ENCODE measurements around the gene HSBP1L1. TPM values are rescaled to one million over a fixed set of nuclear protein-coding genes. Genes with fewer than 3 reads are reported as not detected.
A peak's percentile ranks its signal among the peaks of the same experiment; 100 is the strongest.

The HSBP1L1 gene
- total and polyA plus RNA-seq, 2 of the 13 experiments (the other 11 are each of a cell fraction or from before 2014, with no cell fraction given): 22.6 to 45.1 TPM

DNA sequence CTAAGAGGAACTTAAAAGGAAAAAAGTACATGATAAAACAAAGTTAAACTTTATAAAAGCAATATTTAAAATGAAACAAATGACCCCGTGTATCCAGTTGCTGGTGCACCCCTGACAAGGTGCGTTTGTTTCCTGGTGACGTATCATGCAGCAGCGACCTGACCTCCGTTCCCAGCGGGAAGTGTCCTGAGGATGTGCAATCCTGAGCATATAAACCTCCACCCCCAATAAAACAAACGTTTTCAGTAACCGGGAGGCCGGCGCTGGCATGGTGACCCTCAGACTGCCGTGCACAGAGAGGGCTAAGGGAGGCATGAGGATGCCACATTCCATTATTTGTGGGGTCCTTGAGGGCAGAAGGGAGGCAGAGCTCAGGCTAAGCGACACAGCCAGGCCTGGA is 27.8 kb upstream of the HSBP1L1 start (continued):
- TF ChIP-seq ZNF547 (CRISPR knock-in tag; IDR thresholded peaks at IDR 0.05) (no peak), TRIM24 (CRISPR knock-in tag; IDR thresholded peaks at IDR 0.05) (no peak), MEIS1 (CRISPR knock-in tag; IDR thresholded peaks at IDR 0.05; ENCODE audit: borderline replicate concordance) (no peak), ZNF772 (CRISPR knock-in tag; IDR thresholded peaks at IDR 0.05) (no peak), SRSF4 (IDR thresholded peaks at IDR 0.05; ENCODE audit: low read depth, low read length, poor library complexity, severe bottlenecking) (no peak), ZKSCAN1 (IDR thresholded peaks at IDR 0.05; ENCODE audit: low read length) (no peak)
- TF ChIP-seq, protein P1, sequence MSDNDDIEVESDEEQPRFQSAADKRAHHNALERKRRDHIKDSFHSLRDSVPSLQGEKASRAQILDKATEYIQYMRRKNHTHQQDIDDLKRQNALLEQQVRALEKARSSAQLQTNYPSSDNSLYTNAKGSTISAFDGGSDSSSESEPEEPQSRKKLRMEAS (IDR thresholded peaks at IDR 0.05): no peak; the same call in 1 of the 2 replicates

DNA sequence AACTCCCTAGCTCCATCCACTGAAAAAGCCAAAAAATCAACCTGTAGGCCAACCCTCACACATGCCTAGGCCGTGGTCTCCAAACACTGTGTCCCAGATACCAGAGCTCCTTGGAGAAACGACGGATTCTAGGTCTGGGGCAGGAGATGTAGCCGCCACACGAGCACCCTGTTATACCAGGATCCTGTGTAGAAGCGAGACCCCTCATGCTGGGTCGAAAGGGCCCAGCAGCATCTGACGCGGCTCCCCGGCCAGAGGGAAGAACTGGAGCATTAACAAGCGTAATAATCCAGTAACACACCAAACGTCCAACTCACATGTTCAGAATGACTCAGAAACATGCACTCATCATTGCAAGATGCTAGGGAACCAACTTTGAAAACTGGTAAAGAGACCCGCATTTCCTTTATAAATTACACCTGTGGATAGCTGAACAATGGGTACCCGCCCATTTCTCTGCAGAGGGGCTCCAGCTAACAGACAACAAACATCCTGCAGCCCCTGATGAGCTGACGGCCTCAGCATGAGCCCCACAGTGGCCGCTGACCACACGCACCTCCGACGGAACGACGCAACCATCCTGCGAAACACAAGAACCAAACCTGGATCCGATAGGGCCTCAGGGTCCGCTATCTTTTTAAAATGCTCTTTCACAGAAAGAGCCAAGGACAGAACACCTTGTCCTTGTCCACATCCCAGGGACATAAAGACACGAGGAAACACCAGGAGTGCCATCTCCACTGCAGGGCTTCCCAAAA is 27.2 kb upstream of the HSBP1L1 start:
- H3K9ac ChIP-seq (ENCODE audit: insufficient read depth, low read depth, low read length): no peak overlapping the region
- FAIRE-seq (no peak), ATAC-seq (no peak), DNase-seq (ENCODE audit: low spot score) (no peak)
- intact Hi-C loops (cut with micrococcal nuclease; ENCODE audit: unreplicated experiment): no loop called here
- H2AFZ ChIP-seq (ENCODE audit: low read length): no peak overlapping the region
- CTCF ChIA-PET (ENCODE audit: low intra/inter-chr PET ratio, low total read pairs): no interaction called here
- in situ Hi-C loops (cut with HindIII; ENCODE audit: extremely low pct_ligation_motif_present, low pct_unique_long_range_greater_than_20kb): loop anchor here (10.0 kb wide), 1 partner anchor 168 kb away; the partner anchor contains the start of gene ADNP2
- H4K20me1 ChIP-seq (ENCODE audit: insufficient read depth, low read length): peaks cover 15% of the 10 kb centered on the region; the same call in 1 of the 2 replicates
- H3K9me3 ChIP-seq (ENCODE audit: low read length): peaks cover 6% of the 10 kb centered on the region; the same call in 1 of the 2 replicates
- TF ChIP-seq, protein P2, sequence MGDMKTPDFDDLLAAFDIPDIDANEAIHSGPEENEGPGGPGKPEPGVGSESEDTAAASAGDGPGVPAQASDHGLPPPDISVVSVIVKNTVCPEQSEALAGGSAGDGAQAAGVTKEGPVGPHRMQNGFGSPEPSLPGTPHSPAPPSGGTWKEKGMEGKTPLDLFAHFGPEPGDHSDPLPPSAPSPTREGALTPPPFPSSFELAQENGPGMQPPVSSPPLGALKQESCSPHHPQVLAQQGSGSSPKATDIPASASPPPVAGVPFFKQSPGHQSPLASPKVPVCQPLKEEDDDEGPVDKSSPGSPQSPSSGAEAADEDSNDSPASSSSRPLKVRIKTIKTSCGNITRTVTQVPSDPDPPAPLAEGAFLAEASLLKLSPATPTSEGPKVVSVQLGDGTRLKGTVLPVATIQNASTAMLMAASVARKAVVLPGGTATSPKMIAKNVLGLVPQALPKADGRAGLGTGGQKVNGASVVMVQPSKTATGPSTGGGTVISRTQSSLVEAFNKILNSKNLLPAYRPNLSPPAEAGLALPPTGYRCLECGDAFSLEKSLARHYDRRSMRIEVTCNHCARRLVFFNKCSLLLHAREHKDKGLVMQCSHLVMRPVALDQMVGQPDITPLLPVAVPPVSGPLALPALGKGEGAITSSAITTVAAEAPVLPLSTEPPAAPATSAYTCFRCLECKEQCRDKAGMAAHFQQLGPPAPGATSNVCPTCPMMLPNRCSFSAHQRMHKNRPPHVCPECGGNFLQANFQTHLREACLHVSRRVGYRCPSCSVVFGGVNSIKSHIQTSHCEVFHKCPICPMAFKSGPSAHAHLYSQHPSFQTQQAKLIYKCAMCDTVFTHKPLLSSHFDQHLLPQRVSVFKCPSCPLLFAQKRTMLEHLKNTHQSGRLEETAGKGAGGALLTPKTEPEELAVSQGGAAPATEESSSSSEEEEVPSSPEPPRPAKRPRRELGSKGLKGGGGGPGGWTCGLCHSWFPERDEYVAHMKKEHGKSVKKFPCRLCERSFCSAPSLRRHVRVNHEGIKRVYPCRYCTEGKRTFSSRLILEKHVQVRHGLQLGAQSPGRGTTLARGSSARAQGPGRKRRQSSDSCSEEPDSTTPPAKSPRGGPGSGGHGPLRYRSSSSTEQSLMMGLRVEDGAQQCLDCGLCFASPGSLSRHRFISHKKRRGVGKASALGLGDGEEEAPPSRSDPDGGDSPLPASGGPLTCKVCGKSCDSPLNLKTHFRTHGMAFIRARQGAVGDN (CRISPR knock-in tag; IDR thresholded peaks at IDR 0.05): peak; percentile 56
- TF ChIP-seq ZNF484 (CRISPR knock-in tag; IDR thresholded peaks at IDR 0.05; ENCODE audit: borderline replicate concordance, low read depth): no peak
- peak; percentile 39; the same call in 1 of the 2 replicates for TF ChIP-seq ZBTB38 (CRISPR knock-in tag; IDR thresholded peaks at IDR 0.05)
- H3K36me3 ChIP-seq (replicated peaks in 1 of 2; ENCODE audit: control insufficient read depth in 1 of 2, insufficient read depth in 2 of 2, low read length in 2 of 2): peaks cover 6 to 22% of the 10 kb centered on the region in 2 experiments; a peak in 4 of 5 replicates
- 95% methylated on average over 24 of the region's 25 CpGs for WGBS (ENCODE audit: low lambda C conversion rate)
- no TSS peak for BruUV-seq (replicated peaks)
- POLR2A ChIA-PET: interaction anchor here (0.8 to 1.3 kb wide), 3 partner anchors 9 to 24 kb away, joined by 3 to 6 read pairs (median 4); no protein-coding TSS in a partner anchor
- H3K27me3 ChIP-seq (ENCODE audit: control insufficient read depth in 1 of 2, insufficient read depth in 2 of 2, low read length in 2 of 2): no peaks in the 10 kb centered on the region
- H3K27ac ChIP-seq (ENCODE audit: extremely low read length, insufficient read depth, low read length): peak overlapping the region; percentile 88
- peaks cover 78% of the 10 kb centered on the region for H3K4me1 ChIP-seq (ENCODE audit: insufficient read depth, low read length)
- peaks cover 85% of the 10 kb centered on the region for H3K79me2 ChIP-seq (ENCODE audit: insufficient read depth, low read length)
- H3K4me2 ChIP-seq (ENCODE audit: low read depth, low read length): peak overlapping the region; percentile 55
- H3K4me3 ChIP-seq (replicated peaks in 1 of 3; ENCODE audit: insufficient read depth in 1 of 3, low read depth in 2 of 3, low read length in 3 of 3): 0 out of 6 replicates have a peak overlapping the region, but pooled peaks of 1 of the 3 experiments have one; percentile 20

Data from HepG2 (cell line).